Stimulated activated CD4-positive, alpha-beta T cell treated with anti-CD3 and anti-CD28 coated beads, Interleukin-15, amount 100 ng/mL, for 24 hours (primary cell): ENCODE results near the gene ZNF670.
"Not testable (repeated sequence)": the region's sequence is repeated elsewhere in the genome, so short reads cannot be mapped to it uniquely, and the experiment has no call there.

Experiments
- DNase-seq: peaks from one replicate; pipeline ENCODE4 v3.0.0-alpha.2; 2020

The ZNF670 gene

GRCh38 chr1:247078258-247079140 lies at the start of gene ZNF670:
ZNF670 (minus strand) TSS chr1:247078811; CDS start chr1:247078596, 215 bp downstream.
- peak; percentile 97 for DNase-seq

GRCh38 chr1:247127519-247128282 lies 49.1 kb upstream of the ZNF670 start:
- DNase-seq = not testable (repeated sequence)

GRCh38 chr1:247126601-247127000 lies 48.0 kb upstream of the ZNF670 start:
- not testable (repeated sequence) for DNase-seq

GRCh38 chr1:247126166-247126565 lies 47.6 kb upstream of the ZNF670 start:
- not testable (repeated sequence) for DNase-seq

DNA sequence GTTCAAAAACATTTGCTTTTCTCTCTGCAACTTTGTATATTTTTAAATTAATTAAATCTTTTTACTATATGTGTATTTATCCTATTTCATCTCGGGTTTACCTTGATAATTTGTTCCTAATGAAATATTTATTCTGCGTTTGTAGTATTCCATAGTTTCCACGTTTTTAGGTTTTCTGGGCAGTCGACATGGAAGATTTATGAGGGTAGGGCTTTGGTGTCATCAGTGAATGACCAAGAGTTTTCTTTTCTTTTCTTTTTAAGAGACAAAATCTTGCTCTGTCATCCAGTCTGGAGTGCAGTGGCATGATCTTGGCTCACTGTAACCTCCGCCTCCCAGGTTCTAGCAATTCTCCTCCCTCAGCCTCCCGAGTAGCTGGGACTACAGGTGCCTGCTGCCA lies 42.8 kb upstream of the ZNF670 start:
- no peak for DNase-seq

DNA sequence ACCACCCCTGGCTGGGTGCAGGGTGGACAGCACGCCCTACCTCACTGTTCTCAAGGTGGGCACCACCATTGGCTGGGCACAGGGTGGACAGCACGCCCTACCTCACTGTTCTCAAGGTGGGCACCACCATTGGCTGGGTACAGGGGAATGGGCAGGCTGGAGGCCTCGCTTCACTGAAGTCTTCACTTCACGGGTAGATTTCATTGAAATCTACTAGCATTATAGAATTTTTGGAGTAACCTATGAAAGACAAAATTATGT lies 41.7 kb upstream of the ZNF670 start:
- not testable (repeated sequence) for DNase-seq

GRCh38 chr1:247119600-247120407 lies 41.2 kb upstream of the ZNF670 start:
- DNase-seq = no peak

- DNase-seq = peak; percentile 61
Measured at GRCh38 chr1:247118946-247119446, 40.4 kb upstream of the ZNF670 start.

GRCh38 chr1:247115545-247115944 lies 36.9 kb upstream of the ZNF670 start:
- no peak for DNase-seq

GRCh38 chr1:247115141-247115510 lies 36.5 kb upstream of the ZNF670 start:
- no peak for DNase-seq

- no peak for DNase-seq
Measured at GRCh38 chr1:247114351-247115140, 35.9 kb upstream of the ZNF670 start.

GRCh38 chr1:247113733-247114271 lies 35.2 kb upstream of the ZNF670 start:
- DNase-seq = no peak

DNA sequence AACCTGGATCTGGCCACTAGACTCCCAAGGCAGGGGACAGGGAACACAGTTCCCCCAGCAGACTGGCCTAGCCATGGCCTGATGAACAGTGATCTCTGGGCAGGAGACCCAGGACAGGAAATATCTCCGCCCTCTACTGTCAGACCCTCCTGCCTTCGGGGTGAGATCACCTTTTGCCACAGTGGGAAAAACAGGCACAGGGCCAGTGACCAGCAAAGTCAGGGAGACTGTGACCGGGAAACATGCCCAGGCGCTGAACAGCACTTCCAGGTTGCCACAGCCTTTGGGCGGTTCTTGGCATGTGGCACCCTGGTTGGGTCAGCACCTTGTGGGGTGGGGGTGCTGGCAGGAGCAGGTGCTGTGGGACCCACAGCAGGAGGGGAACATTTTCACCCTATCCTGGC lies 34.5 kb upstream of the ZNF670 start:
- no peak for DNase-seq

DNA sequence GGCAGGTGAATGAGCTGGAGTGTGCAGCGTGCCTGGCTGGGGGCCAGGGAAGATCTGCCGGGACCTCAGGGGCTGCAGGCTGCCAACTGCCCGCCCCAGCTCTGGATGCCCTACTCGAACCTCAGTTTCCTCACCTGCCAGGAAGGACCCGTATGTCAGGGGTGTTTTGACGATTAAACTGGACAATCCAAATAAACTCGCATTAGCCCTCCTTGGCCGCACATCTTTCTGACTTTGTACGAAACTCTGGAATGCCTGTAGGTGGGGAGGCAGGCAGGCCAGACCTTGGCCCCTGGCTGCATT lies 33.8 kb upstream of the ZNF670 start:
- no peak for DNase-seq

DNA sequence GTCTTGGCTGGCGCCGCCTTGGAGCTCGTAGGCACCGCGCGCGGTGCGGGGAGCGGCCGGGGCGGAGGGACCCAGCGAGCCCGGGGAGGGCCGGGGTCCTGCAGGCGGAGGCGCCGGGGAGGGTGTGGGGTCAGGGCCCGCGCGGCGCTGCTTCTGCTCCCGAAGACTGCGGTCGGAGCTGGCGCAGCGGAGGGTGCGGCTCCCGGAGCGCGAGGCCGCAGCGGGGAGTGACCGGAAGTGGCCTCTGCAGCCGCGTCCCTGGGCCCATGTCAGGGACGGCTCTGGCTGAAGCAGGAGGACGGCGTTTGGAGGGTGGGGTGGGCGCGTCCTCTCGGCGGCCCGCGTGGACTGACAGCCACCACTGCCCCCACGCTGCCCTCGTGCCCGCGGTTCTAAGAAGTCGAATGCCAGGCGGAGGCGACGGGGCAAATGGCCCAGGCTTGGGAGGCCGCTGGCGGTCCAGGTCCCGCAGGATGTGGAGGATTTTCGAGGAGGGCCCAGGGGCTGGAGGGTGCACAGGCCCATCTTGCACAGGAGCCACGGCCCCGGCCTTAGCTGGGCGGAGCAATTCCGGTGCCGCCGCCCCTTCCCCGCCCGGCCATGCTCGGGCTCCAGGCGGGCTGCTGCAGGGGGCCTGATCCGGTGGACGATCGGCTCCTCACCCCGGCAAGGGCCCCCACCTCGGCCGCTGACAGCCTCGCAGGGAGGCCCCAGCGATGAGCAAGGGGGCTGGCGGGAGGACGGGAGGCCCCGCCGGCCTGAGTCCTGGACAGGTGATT lies 33.3 kb upstream of the ZNF670 start:
- DNase-seq = no peak

- peak; percentile 18 for DNase-seq
Measured at GRCh38 chr1:247111259-247111699, 32.7 kb upstream of the ZNF670 start.

DNA sequence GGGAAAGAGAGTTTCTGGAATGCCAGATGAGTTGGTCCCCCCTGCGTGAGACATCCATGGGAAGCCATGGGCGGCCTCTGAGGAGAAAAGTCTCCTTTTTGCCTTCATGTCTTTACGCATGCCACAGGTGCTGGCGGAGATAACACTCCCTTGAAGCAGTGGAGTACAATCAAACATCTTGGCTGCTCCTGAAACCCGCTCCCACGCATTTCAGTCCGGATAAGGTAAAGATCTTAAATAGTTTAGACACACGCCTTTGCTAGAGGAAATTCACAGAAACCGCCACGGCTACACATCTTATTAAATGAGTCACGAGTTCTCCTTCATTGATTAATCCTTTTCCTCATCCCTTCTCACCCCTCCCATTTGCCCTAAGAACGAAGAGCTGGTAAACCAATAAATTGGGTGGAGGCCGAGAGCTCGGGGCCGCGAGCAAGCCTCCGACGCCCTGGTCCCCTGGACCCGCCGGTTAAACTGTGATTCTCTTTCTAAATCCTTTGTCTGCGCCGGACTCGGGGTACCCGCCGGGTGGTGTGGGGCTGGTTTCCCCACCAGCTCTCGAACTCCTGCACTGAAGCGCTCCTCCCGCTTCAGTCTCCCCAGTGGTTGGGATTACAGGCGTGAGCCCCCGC lies 32.1 kb upstream of the ZNF670 start:
- DNase-seq = peak; percentile 76

- DNase-seq = no peak
Measured at GRCh38 chr1:247107694-247108093, 29.1 kb upstream of the ZNF670 start.

DNA sequence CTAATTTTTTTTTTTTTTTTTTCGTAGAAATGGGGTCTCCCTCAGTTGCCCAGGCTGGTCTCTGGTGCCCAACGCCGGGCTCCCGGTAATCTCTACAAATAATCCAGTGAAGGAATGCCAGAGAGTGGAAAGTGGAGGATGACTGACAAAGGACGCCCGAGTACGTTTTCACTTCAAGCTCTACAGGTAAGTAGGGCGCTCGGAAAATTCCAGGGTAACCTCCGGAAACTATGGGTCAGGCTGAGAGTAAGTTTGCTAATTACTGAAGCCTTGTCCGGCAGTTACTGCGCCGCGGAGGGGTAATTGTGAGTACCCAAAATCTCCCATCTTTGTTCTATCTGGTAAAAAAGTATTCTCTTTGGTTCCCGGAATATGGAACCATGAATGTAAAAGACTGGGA lies 27.4 kb upstream of the ZNF670 start:
- no peak for DNase-seq

DNA sequence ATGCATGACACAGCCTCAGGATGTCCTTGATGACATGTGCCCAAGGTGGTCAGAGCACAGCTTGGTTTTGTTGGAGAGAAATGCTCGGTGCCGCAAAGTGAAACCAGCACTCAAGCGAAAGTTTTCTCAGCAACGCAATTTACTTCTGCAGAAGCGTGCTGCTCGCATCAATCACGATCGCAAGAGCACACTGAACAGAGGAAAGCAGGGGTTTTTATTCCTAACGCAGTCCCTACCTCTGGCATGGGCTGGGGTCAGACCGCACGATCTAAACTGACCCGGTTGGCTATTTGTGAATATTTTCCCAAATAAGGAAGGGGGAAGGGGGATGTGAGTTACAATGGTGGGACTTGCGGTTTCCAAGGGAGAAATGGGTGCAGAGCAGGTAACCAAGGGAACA lies 26.4 kb upstream of the ZNF670 start:
- DNase-seq = no peak
